A673 (cell line): ENCODE data around the gene EDEM2. TPM values are rescaled to one million over a fixed set of nuclear protein-coding genes. Genes with fewer than 3 reads are reported as not detected.

ENCODE experiments used
- BruUV-seq: library from RNA; stranded (reverse); fragments of 400-500 nt; replicated peaks from 2 replicates; lab custom pipeline; 2021; lab: Mats Ljungman, UMichigan
- CTCF ChIA-PET: fragments of 300-600 bp; sonication (Branson Sonifier 250); formaldehyde crosslinking; loops from one replicate; lab custom pipeline; 2022; ENCODE audit warnings: antibody characterized with exemption; lab: Charles Lee
- POLR2A ChIA-PET: fragments of 300-600 bp; sonication (Branson Sonifier 250); formaldehyde crosslinking; loops from one replicate; lab custom pipeline; 2022; ENCODE audit warnings: antibody characterized with exemption; ENCODE audit not compliant: low non-redundant PET; lab: Charles Lee
- DNase-seq: peaks from one replicate; pipeline ENCODE4 v3.0.0-alpha.2; 2015; ENCODE audit warnings: low spot score
- H3K27ac ChIP-seq: fragments of 200-600 bp; sonication (generic); 2 replicates; pipeline ENCODE4 v1.5.1; 2016; ENCODE audit warnings: mixed run types, low read depth, mild to moderate bottlenecking, mixed read lengths, antibody characterized with exemption, low read length; ENCODE audit not compliant: poor library complexity, severe bottlenecking
- H3K27me3 ChIP-seq: fragments of 200-600 bp; sonication (generic); replicated peaks from 2 replicates; pipeline ENCODE4 v1.6.1; 2017; ENCODE audit warnings: mixed run types, low read depth, mild to moderate bottlenecking, mixed read lengths, antibody characterized with exemption, low read length; ENCODE audit not compliant: insufficient read depth, poor library complexity
- H3K36me3 ChIP-seq: fragments of 200-600 bp; sonication (generic); 2 replicates; pipeline ENCODE4 v1.6.1; 2016; ENCODE audit warnings: mixed run types, mild to moderate bottlenecking, mixed read lengths, antibody characterized with exemption, low read length; ENCODE audit not compliant: insufficient read depth, poor library complexity, severe bottlenecking
- H3K4me1 ChIP-seq: fragments of 200-600 bp; sonication (generic); 2 replicates; pipeline ENCODE4 v1.6.1; 2017; ENCODE audit warnings: mixed run types, mild to moderate bottlenecking, mixed read lengths, antibody characterized with exemption, low read length; ENCODE audit not compliant: insufficient read depth, poor library complexity, severe bottlenecking
- H3K4me3 ChIP-seq: fragments of 200-600 bp; sonication (generic); 2 replicates; pipeline ENCODE4 v1.5.1; 2016; ENCODE audit warnings: low read depth, mixed run types, mild to moderate bottlenecking, mixed read lengths, low read length; ENCODE audit not compliant: poor library complexity, severe bottlenecking
- H3K9me3 ChIP-seq: fragments of 200-600 bp; sonication (generic); 2 replicates; pipeline ENCODE4 v1.6.1; 2016; ENCODE audit warnings: mixed run types, low read depth, mild to moderate bottlenecking, mixed read lengths, antibody characterized with exemption, low read length; ENCODE audit not compliant: poor library complexity, severe bottlenecking
- EZH2 ChIP-seq: fragments of 200-600 bp; sonication (generic); IDR thresholded peaks from 2 replicates; pipeline ENCODE4 v1.6.1; 2017; ENCODE audit warnings: borderline replicate concordance, low read depth, mild to moderate bottlenecking, mixed read lengths, antibody characterized with exemption, low read length; ENCODE audit not compliant: poor library complexity, severe bottlenecking
- intact Hi-C: fragments of 100-400 bp; cut with micrococcal nuclease; formaldehyde crosslinking; loops from one replicate; pipeline ENCODE4 v1.10.0; 2022; ENCODE audit not compliant: unreplicated experiment
- total RNA-seq: library from RNA; stranded (reverse); gene quantifications from 2 replicates; pipeline ENCODE4 v1.2.3, GENCODE V29; 2021
- TF ChIP-seq, protein P1 (sequence below): fragments of 300-800, 200-600 bp; sonication (generic); conservative IDR thresholded peaks from 2 replicates; pipeline ENCODE4 v1.5.1; 2017; ENCODE audit warnings: low read depth, mild to moderate bottlenecking, antibody characterized with exemption, low read length, moderate library complexity, mixed read lengths

The EDEM2 gene
- total RNA-seq, 1 experiment from 2014 or later = 13.6 TPM

- H3K36me3 ChIP-seq = peaks cover 7% of the 10 kb centered on the region
- no peak for TF ChIP-seq EZH2
- TF ChIP-seq, protein P1, sequence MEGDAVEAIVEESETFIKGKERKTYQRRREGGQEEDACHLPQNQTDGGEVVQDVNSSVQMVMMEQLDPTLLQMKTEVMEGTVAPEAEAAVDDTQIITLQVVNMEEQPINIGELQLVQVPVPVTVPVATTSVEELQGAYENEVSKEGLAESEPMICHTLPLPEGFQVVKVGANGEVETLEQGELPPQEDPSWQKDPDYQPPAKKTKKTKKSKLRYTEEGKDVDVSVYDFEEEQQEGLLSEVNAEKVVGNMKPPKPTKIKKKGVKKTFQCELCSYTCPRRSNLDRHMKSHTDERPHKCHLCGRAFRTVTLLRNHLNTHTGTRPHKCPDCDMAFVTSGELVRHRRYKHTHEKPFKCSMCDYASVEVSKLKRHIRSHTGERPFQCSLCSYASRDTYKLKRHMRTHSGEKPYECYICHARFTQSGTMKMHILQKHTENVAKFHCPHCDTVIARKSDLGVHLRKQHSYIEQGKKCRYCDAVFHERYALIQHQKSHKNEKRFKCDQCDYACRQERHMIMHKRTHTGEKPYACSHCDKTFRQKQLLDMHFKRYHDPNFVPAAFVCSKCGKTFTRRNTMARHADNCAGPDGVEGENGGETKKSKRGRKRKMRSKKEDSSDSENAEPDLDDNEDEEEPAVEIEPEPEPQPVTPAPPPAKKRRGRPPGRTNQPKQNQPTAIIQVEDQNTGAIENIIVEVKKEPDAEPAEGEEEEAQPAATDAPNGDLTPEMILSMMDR = no peak
- H3K27ac ChIP-seq = no peak overlapping the region
- H3K9me3 ChIP-seq = no peaks in the 10 kb centered on the region
- CTCF ChIA-PET = no interaction called here
- H3K27me3 ChIP-seq = no peaks in the 10 kb centered on the region
- BruUV-seq = no TSS peak
- H3K4me1 ChIP-seq = no peaks in the 10 kb centered on the region
- POLR2A ChIA-PET = no interaction called here
- intact Hi-C loops = no loop called here
- no peak overlapping the region for H3K4me3 ChIP-seq
- no peak for DNase-seq
Measured at GRCh38 chr20:35134880-35135279, 12.3 kb downstream of the EDEM2 start.

DNA sequence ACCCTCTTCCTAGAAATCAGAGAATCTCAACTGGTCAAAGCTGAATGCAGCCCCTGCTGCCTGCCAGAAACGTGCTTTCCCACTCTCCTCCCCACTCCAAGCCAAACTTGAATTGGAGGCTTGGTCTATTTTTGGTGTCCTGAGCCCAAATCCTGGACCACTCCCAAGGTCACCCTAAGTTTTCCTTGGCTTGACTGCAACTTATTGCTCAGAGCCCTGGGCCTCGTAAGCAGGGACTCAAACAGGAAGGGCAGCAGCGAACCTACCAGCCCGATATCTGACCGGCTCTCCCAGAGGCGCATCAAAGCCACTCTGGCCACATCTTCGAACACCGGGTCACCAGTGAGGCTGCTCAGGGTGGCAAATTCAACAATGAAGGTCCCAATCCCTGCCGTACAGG, 12.7 kb downstream of the EDEM2 start:
- no peaks in the 10 kb centered on the region for H3K4me1 ChIP-seq
- ChIA-PET POLR2A (no interaction called here), CTCF (no interaction called here)
- H3K27me3 ChIP-seq = no peaks in the 10 kb centered on the region
- H3K9me3 ChIP-seq = no peaks in the 10 kb centered on the region
- TF ChIP-seq, protein P1 = no peak
- no peak for TF ChIP-seq EZH2
- no TSS peak for BruUV-seq
- no peak overlapping the region for H3K27ac ChIP-seq
- no peak overlapping the region for H3K4me3 ChIP-seq
- peaks cover 7% of the 10 kb centered on the region for H3K36me3 ChIP-seq
- intact Hi-C loops = no loop called here
- DNase-seq = no peak

DNA sequence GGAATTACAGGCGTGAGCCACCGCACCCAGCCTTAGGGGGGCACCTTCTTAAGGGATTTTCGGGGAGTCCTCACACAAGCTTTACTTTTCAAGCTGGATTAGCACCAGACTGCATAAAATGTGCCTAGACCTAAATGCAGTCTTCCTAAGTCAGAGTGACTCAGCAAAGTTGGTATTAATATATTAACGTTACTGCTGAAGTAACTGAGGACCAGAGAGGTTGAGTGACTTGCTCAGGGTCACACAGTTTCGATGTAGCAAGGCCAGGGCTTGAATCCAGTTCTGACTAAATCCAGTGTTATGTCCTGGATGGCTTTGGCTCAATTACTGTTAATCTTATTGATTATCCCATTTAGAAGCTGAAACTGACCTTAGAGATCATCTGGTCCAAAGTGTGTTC, 13.4 kb downstream of the EDEM2 start:
- H3K4me3 ChIP-seq = no peak overlapping the region
- H3K27ac ChIP-seq = no peak overlapping the region
- ChIA-PET POLR2A (no interaction called here), CTCF (no interaction called here)
- peaks cover 7% of the 10 kb centered on the region for H3K36me3 ChIP-seq
- no peak for DNase-seq
- TF ChIP-seq EZH2 = no peak
- TF ChIP-seq, protein P1 = no peak
- intact Hi-C loops = no loop called here
- H3K27me3 ChIP-seq = no peaks in the 10 kb centered on the region
- BruUV-seq = no TSS peak
- H3K4me1 ChIP-seq = no peaks in the 10 kb centered on the region
- H3K9me3 ChIP-seq = no peaks in the 10 kb centered on the region
